HCT116 (cell line): ENCODE measurements around the gene LRRC51.

Source experiments
- EGR1 ChIP-seq: IDR thresholded peaks from 2 replicates; pipeline ENCODE4 v1.6.1; 2012; ENCODE audit warnings: low read depth
- TF ChIP-seq, protein P1 (sequence below), 3 experiments: fragments of 200-600 bp in 1 of 3; sonication (generic) in 1 of 3; IDR thresholded peaks in 2 of 3; conservative IDR thresholded peaks in 1 of 3; 2 replicates each; pipeline ENCODE4 v1.5.1; 2012 to 2017; ENCODE audit warnings: low read depth in 2 of 3, low read length in 2 of 3, antibody characterized with exemption in 1 of 3, borderline replicate concordance in 1 of 3, control low read depth in 1 of 3, mild to moderate bottlenecking in 1 of 3, mixed read lengths in 1 of 3, mixed run types in 1 of 3, moderate library complexity in 1 of 3; ENCODE audit not compliant: insufficient read depth in 1 of 3
- TF ChIP-seq, protein P2 (sequence below): IDR thresholded peaks from 2 replicates; pipeline ENCODE4 v1.6.1; 2012

DNA sequence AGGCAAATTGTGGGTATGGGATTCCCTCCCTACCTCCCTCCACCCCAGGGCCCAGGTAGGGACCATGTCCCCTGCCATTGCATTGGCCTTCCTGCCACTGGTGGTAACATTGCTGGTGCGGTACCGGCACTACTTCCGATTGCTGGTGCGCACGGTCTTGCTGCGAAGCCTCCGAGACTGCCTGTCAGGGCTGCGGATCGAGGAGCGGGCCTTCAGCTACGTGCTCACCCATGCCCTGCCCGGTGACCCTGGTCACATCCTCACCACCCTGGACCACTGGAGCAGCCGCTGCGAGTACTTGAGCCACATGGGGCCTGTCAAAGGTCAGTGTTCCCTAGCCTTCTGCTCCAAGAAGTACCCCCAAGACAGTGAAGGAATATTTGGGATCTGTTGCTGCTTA is 25.2 kb downstream of the LRRC51 start, which contains the start of gene TOMT:
- TF ChIP-seq, protein P1, sequence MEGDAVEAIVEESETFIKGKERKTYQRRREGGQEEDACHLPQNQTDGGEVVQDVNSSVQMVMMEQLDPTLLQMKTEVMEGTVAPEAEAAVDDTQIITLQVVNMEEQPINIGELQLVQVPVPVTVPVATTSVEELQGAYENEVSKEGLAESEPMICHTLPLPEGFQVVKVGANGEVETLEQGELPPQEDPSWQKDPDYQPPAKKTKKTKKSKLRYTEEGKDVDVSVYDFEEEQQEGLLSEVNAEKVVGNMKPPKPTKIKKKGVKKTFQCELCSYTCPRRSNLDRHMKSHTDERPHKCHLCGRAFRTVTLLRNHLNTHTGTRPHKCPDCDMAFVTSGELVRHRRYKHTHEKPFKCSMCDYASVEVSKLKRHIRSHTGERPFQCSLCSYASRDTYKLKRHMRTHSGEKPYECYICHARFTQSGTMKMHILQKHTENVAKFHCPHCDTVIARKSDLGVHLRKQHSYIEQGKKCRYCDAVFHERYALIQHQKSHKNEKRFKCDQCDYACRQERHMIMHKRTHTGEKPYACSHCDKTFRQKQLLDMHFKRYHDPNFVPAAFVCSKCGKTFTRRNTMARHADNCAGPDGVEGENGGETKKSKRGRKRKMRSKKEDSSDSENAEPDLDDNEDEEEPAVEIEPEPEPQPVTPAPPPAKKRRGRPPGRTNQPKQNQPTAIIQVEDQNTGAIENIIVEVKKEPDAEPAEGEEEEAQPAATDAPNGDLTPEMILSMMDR (IDR thresholded peaks at IDR 0.05 in 2 of 3, conservative IDR thresholded peaks at IDR 0.05 in 1 of 3; ENCODE audit: borderline replicate concordance in 1 of 3, insufficient read depth in 1 of 3, low read depth in 2 of 3, low read length in 2 of 3), result no peak
- TF ChIP-seq, protein P2, sequence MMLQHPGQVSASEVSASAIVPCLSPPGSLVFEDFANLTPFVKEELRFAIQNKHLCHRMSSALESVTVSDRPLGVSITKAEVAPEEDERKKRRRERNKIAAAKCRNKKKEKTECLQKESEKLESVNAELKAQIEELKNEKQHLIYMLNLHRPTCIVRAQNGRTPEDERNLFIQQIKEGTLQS, result no peak
- no peak for TF ChIP-seq EGR1
